ENCODE results near the gene ATXN1.

DNA sequence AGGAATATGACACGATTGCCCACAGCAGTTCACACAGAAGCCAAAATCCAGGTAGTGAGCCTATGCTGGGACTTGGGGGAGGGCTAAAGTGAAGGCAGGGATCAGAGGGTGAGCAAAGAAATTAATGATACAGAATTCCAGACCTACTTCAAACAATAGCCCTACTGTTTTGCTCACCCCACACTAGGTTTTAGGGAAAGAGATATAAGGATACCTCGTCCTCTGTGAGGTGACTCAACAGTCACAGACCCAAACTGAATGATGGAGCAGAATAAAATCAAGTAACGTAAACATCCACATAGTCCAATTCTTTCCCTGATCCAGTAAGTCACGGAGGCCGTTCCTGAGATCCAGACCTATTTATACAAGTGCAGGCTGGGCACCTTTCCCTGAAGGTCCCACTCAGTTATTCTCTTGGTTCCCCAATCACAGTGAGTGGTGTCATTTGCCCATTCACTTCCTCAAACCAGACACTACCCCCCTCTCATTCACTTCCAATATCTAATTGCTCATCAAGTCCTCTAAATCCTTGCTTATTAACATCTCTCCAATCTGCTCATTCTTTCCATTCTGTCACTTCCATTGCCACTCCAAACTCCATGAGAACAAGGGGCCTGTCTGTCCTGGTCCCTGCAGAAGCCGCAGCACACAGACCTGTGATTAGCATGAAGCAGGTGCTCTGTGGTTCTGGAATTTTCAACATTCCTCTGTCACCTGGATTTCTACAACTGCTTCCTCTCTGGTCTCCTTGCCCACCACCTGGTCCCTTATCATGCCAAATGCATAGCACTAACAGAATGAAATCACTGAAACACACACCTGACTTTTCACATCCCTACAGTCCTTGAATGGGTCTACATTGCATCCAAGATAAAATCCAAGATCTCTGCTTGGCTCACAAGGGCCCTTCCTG lies 55.9 kb downstream of the ATXN1 start:
- TF ChIP-seq, protein P1, sequence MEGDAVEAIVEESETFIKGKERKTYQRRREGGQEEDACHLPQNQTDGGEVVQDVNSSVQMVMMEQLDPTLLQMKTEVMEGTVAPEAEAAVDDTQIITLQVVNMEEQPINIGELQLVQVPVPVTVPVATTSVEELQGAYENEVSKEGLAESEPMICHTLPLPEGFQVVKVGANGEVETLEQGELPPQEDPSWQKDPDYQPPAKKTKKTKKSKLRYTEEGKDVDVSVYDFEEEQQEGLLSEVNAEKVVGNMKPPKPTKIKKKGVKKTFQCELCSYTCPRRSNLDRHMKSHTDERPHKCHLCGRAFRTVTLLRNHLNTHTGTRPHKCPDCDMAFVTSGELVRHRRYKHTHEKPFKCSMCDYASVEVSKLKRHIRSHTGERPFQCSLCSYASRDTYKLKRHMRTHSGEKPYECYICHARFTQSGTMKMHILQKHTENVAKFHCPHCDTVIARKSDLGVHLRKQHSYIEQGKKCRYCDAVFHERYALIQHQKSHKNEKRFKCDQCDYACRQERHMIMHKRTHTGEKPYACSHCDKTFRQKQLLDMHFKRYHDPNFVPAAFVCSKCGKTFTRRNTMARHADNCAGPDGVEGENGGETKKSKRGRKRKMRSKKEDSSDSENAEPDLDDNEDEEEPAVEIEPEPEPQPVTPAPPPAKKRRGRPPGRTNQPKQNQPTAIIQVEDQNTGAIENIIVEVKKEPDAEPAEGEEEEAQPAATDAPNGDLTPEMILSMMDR (optimal IDR thresholded peaks at IDR 0.05 in 1 of 3, IDR thresholded peaks at IDR 0.05 in 1 of 3, conservative IDR thresholded peaks at IDR 0.05 in 1 of 3; ENCODE audit: extremely low read depth in 1 of 3, insufficient read depth in 2 of 3, low read length in 3 of 3): no peak
- TF ChIP-seq EZH2 (IDR thresholded peaks at IDR 0.05; ENCODE audit: low read length): no peak

Measured in keratinocyte (primary cell).